ENCODE results near the gene GPR68.
"Not testable (repeated sequence)": the region's sequence is repeated elsewhere in the genome, so short reads cannot be mapped to it uniquely, and the experiment has no call there.

GPR68 gene

GRCh38 chr14:91250912-91251311 is 6.4 kb upstream of the GPR68 start:
- H3K4me3 ChIP-seq (ENCODE audit: low read depth, low read length): no peak overlapping the region
- ChIA-PET POLR2A (no interaction called here), CTCF (no interaction called here)
- no peak for TF ChIP-seq CTCF (IDR thresholded peaks at IDR 0.05; ENCODE audit: insufficient read depth, low read length, missing control alignments)
- DNase-seq (ENCODE audit: low read depth, low spot score): no peak

- no peak for DNase-seq (ENCODE audit: low read depth, low spot score)
- no peak overlapping the region for H3K4me3 ChIP-seq (ENCODE audit: low read depth, low read length)
- TF ChIP-seq CTCF (IDR thresholded peaks at IDR 0.05; ENCODE audit: insufficient read depth, low read length, missing control alignments): no peak
- ChIA-PET POLR2A (interaction anchor here (1.2 kb wide), 1 partner anchor 13 kb away, joined by 3 read pairs; no protein-coding TSS in a partner anchor), CTCF (interaction anchor here (1.1 to 1.5 kb wide), 2 partner anchors 15 to 73 kb away, joined by 3 to 4 read pairs; no protein-coding TSS in a partner anchor)
These were observed 5.5 kb upstream of the GPR68 start for GRCh38 chr14:91249841-91250616.

DNA sequence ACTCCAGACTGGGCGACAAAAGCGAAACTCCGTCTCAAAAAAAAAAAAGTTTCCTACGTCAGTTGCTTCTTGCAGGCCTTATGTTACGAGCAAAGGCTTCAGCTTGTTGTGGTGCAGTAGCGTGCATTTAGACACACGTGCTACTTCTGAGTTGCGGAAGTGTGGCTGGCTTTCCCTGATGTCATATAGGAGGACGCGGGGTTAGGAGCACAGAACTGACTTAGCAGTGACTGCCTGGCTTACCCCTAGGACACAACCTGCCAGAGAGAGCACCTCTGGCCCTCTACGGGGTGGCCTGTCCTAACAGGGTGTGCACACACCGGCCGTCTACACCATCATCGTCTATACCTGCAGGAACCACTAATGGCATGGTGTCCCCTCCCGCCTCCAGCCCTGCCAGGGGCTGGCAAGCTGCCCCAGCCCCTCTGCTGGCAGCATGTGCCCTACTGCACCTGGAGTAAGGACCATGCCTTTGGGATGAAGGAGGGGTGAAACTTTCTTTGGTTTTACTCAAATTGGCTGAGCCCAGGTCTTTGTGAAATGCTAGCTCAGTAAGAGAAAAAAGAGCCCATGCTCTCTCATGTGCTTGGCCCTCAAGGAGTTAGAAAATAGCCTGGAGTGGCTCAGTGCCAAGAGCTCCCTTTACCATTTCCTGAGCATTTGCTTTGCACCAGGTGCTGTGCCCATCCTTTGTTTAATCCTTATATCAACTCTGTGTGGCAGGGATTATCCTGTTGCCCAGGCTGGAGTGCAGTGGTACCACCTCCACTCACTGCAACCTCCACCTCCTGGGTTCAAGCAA is 1.7 kb upstream of the GPR68 start:
- ChIA-PET CTCF (interaction anchor here (0.8 to 1.7 kb wide), 3 partner anchors 69 to 350 kb away, joined by 3 to 5 read pairs (median 5); no protein-coding TSS in a partner anchor), POLR2A (no interaction called here)
- TF ChIP-seq CTCF (IDR thresholded peaks at IDR 0.05; ENCODE audit: insufficient read depth, low read length, missing control alignments): no peak
- H3K4me3 ChIP-seq (ENCODE audit: low read depth, low read length): no peak overlapping the region
- no peak for DNase-seq (ENCODE audit: low read depth, low spot score)

DNA sequence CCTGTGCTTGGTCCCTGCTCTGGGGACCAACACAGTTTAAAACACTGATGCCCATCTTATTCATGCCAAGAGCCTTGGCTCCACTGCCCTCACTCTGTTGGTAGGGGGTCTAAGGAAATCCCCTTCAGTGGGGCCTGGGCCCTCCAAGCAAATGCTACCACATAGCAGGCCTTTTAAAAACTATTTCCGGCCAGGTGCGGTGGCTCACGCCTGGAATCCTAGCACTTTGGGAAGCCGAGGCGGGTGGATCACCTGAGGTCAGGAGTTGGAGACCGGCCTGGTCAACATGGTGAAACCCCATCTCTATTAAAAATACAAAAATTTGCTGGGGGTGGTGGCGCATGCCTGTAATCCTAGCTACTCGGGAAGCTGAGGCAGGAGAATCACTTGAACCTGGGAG is 1.1 kb upstream of the GPR68 start:
- POLR2A ChIA-PET; H3K4me3 ChIP-seq (ENCODE audit: low read depth, low read length); DNase-seq (ENCODE audit: low read depth, low spot score): not testable (repeated sequence)
- CTCF ChIA-PET: interaction anchor here (1.3 to 1.7 kb wide), 3 partner anchors 67 to 72 kb away, joined by 3 to 6 read pairs (median 5); no protein-coding TSS in a partner anchor

DNA sequence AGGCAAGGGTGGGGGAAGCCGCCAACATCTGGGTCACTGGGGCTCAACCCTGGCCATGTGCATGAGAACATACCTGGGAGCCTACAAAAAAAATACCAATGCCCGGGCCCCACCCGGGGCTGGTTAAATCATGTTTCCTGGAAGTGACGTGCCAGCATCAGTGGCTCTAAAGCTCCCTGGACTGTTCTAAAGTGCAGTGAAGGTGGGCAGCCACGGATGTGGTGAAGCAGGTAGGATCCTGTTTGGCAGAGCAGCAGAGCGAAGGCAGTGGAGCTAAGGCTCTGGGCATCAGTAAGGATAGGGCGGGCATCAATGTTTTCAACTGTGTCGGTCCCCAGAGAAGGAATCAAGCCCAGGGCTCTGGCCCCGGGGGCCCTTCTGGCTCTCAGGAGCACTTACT is 525 bp upstream of the GPR68 start:
- no peak for TF ChIP-seq CTCF (IDR thresholded peaks at IDR 0.05; ENCODE audit: insufficient read depth, low read length, missing control alignments)
- H3K4me3 ChIP-seq (ENCODE audit: low read depth, low read length): no peak overlapping the region
- ChIA-PET POLR2A (interaction anchor here (0.5 to 0.7 kb wide), 2 partner anchors 10 to 13 kb away, joined by 3 read pairs; no protein-coding TSS in a partner anchor), CTCF (interaction anchor here (1.0 to 1.7 kb wide), 6 partner anchors 22 to 342 kb away, joined by 3 to 6 read pairs (median 3); no protein-coding TSS in a partner anchor)
- no peak for DNase-seq (ENCODE audit: low read depth, low spot score)

DNA sequence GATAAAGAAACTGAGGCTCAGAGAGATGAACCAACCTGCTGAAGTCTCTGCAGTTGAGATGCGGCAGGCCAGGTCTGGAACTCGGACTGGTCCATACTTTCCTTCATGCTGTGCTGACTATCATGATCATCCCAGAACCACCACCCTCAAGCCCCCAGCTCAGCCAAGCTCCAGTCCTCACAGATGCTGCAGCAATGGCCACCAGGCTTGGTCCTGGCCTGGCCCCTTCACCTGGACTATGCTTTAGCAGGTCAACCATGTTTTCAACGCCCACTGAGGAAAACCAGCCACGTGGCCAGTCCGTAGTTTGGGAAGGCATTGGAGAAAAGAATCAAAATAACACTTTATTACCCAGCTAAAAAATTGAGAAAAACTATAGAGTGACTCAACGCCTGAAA is 1.4 kb downstream of the GPR68 start:
- POLR2A ChIA-PET: interaction anchor here (1.2 to 2.2 kb wide), 2 partner anchors 14 to 41 kb away, joined by 4 to 7 read pairs; no protein-coding TSS in a partner anchor
- no peak for TF ChIP-seq CTCF (IDR thresholded peaks at IDR 0.05; ENCODE audit: insufficient read depth, low read length, missing control alignments)
- CTCF ChIA-PET: interaction anchor here (0.5 to 1.8 kb wide), 6 partner anchors 9 to 480 kb away, joined by 3 to 8 read pairs (median 3); no protein-coding TSS in a partner anchor
- no peak overlapping the region; the same call in 1 of the 2 replicates for H3K4me3 ChIP-seq (ENCODE audit: low read depth, low read length)
- no peak for DNase-seq (ENCODE audit: low read depth, low spot score)

All from AG04449 (cell line).